Neural crest cell (in vitro differentiated cells): Measurements from ENCODE around the gene FMNL2. TPM values are rescaled to one million over a fixed set of nuclear protein-coding genes. Genes with fewer than 3 reads are reported as not detected.

ENCODE experiments used
- DNase-seq: peaks from one replicate; pipeline ENCODE4 v3.0.0; 2021; ENCODE audit warnings: low read depth, mixed read lengths, low spot score
- H3K27ac Mint-ChIP-seq: one replicate; pipeline ENCODE4 v1.8.0; 2021; ENCODE audit warnings: mild to moderate bottlenecking, mixed read lengths; ENCODE audit not compliant: unreplicated experiment
- H3K27me3 Mint-ChIP-seq: 2 replicates; pipeline ENCODE4 v1.8.0; 2021; ENCODE audit warnings: low read depth, mild to moderate bottlenecking, mixed read lengths
- H3K36me3 Mint-ChIP-seq: 2 replicates; pipeline ENCODE4 v1.8.0; 2021; ENCODE audit warnings: low read depth, mild to moderate bottlenecking, mixed read lengths
- H3K4me1 Mint-ChIP-seq: 2 replicates; pipeline ENCODE4 v1.8.0; 2021; ENCODE audit warnings: mixed read lengths
- H3K4me3 Mint-ChIP-seq: one replicate; pipeline ENCODE4 v1.8.0; 2021; ENCODE audit warnings: mild to moderate bottlenecking, mixed read lengths
- H3K9me3 Mint-ChIP-seq: 2 replicates; pipeline ENCODE4 v1.8.0; 2021; ENCODE audit warnings: mixed read lengths
- CTCF ChIP-seq: fragments of 200-600 bp; sonication (generic); conservative IDR thresholded peaks from 2 replicates; pipeline ENCODE4 v1.5.0; 2021; ENCODE audit warnings: antibody characterized with exemption, mild to moderate bottlenecking
- total RNA-seq: library from RNA; stranded (reverse); gene quantifications from 2 replicates; pipeline ENCODE4 v1.2.1, GENCODE V29; 2021

The FMNL2 gene
- total RNA-seq, 1 donor from 2014 or later, result 54.9 TPM

GRCh38 chr2:152428800-152429582 lies 94.0 kb downstream of the FMNL2 start:
- H3K9me3 Mint-ChIP-seq, result no peaks in the 10 kb centered on the region
- TF ChIP-seq CTCF, result no peak
- H3K4me3 Mint-ChIP-seq, result peak overlapping the region; percentile 26
- H3K27me3 Mint-ChIP-seq, result no peaks in the 10 kb centered on the region
- no peaks in the 10 kb centered on the region for H3K36me3 Mint-ChIP-seq
- DNase-seq, result no peak
- H3K4me1 Mint-ChIP-seq, result peaks cover 85% of the 10 kb centered on the region
- H3K27ac Mint-ChIP-seq, result no peak overlapping the region

GRCh38 chr2:152430876-152431275 lies 95.9 kb downstream of the FMNL2 start:
- H3K4me3 Mint-ChIP-seq, result peak overlapping the region; percentile 36

GRCh38 chr2:152431370-152432098 lies 96.6 kb downstream of the FMNL2 start:
- Mint-ChIP-seq H3K36me3 (no peaks in the 10 kb centered on the region), H3K27me3 (no peaks in the 10 kb centered on the region), H3K4me3 (peak overlapping the region; percentile 24), H3K4me1 (peaks cover 82% of the 10 kb centered on the region), H3K9me3 (no peaks in the 10 kb centered on the region), H3K27ac (no peak overlapping the region)
- no peak for DNase-seq
- TF ChIP-seq CTCF, result no peak

More at GRCh38 chr2:152430876-152431275, 95.9 kb downstream of the FMNL2 start:
- H3K27me3 Mint-ChIP-seq, result no peaks in the 10 kb centered on the region
- peaks cover 87% of the 10 kb centered on the region for H3K4me1 Mint-ChIP-seq
- no peak for TF ChIP-seq CTCF
- H3K27ac Mint-ChIP-seq, result no peak overlapping the region
- H3K9me3 Mint-ChIP-seq, result no peaks in the 10 kb centered on the region
- no peak for DNase-seq
- no peaks in the 10 kb centered on the region for H3K36me3 Mint-ChIP-seq

GRCh38 chr2:152432206-152432653 lies 97.3 kb downstream of the FMNL2 start:
- no peak for DNase-seq
- H3K27me3 Mint-ChIP-seq, result no peaks in the 10 kb centered on the region
- TF ChIP-seq CTCF, result no peak
- H3K9me3 Mint-ChIP-seq, result no peaks in the 10 kb centered on the region
- H3K27ac Mint-ChIP-seq, result no peak overlapping the region
- H3K4me3 Mint-ChIP-seq, result peak overlapping the region; percentile 11
- H3K4me1 Mint-ChIP-seq, result peaks cover 81% of the 10 kb centered on the region
- no peaks in the 10 kb centered on the region for H3K36me3 Mint-ChIP-seq

GRCh38 chr2:152432765-152433164 lies 97.8 kb downstream of the FMNL2 start:
- Mint-ChIP-seq H3K4me1 (peaks cover 83% of the 10 kb centered on the region), H3K27ac (no peak overlapping the region), H3K4me3 (no peak overlapping the region), H3K36me3 (no peaks in the 10 kb centered on the region), H3K9me3 (no peaks in the 10 kb centered on the region), H3K27me3 (no peaks in the 10 kb centered on the region)
- DNase-seq, result no peak
- no peak for TF ChIP-seq CTCF
